Hematopoietic multipotent progenitor cell treated with erythropoietin and hydrocortisone succinate and interleukin-3 and kit ligand, for 6 days (in vitro differentiated cells): ENCODE measurements around the gene IZUMO4.
"Not testable (repeated sequence)": the region's sequence is repeated elsewhere in the genome, so short reads cannot be mapped to it uniquely, and the experiment has no call there.

ENCODE experiments used
- DNase-seq: peaks from one replicate; pipeline ENCODE4 v3.0.0-alpha.2; 2015

IZUMO4 gene

DNA sequence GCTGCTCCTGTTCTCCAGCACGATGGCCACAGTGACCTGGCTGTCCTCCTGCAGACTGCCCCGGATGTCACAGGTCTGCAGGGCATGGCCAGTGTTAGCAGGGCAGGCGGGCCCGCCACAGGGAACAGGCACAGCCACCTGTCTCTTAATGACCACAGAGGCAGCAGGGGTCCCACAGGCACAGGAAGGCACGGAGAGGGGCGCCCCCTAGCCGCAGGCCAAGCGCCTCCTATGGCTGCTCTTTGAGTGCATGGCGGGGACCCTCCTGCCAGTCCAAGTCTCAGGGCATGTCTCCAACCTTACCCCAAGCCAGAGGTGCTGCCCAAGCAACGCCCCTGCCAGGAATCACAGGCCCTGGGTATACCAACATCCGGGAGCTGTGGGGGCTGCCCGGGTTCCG is 14.1 kb downstream of the IZUMO4 start:
- no peak for DNase-seq

DNA sequence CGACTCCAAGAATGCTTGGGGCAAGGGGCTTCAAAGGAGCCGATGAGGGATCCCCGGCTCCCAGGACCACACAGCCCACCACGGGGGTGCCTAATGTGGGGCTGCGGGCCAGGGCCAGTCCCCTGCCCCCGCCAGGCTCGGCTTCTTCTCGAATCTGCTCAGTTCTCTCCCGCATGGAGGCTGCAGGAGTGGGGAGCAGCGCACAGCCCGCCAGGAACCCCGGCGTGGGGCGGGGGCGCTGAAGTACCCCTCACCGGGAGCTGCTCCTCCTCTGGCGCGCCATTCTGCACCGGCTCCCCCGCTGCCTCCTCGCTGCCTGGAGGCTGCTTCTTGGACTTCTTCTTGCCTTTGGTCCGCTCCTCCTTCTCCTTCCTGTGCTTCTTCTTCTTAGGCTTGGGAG is 14.7 kb downstream of the IZUMO4 start:
- DNase-seq: no peak

DNA sequence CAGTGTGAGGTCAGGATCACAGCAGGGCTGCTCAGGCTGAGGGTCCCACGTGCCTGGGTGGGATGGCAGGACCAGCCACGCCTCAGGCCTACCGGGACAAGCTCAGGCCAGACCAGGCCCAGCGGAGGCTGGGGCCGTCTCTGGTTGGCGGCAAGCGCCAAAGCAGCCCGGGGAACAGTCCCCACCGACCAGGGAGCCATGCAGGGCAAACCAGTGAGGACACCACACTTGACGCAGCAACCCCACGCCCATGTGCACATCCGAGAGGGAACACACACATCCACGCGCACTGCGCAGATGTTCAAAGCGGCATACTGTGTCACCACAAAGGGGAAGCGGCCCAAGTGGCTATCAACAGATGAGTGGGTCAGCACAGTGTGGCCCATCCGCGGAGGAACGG is 15.2 kb downstream of the IZUMO4 start:
- no peak for DNase-seq

DNA sequence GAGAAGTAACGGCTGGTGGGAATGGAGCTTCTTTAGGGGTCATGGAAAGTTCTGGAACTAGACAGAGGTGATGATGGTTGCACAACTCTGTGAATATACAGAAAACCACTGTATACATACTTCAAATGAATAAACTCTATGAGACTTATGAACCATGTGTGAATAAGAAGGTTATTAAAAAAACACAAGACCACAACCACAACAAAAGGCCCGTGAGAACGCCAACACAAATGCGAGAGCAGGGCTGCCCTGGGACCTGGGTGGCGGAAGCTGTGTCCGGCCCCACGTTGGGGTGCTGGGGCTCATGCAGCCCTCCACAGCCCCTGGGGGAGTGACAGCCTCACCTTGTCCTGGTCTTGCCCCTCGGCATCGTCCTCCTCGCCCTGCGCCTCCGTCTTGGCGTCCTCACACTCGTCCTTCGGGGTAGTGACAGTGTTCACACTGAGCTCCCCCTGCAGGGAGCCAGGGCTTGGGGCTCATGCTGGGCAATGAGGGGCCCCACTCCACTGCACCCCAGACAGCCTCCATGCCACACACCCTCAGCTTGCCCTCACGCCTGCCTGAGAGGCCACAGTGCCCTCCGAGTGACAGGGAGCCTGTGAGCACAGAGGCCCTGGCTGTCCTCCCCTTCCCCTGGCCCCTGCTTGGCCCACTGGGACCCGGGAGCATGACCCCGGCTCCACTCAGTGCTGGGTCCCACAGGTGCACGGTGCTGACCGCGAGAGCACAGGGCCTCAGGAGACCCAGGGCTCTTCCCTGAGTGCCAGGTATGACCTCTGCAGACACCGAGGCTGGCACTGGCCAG is 16.0 kb downstream of the IZUMO4 start:
- DNase-seq: no peak

DNA sequence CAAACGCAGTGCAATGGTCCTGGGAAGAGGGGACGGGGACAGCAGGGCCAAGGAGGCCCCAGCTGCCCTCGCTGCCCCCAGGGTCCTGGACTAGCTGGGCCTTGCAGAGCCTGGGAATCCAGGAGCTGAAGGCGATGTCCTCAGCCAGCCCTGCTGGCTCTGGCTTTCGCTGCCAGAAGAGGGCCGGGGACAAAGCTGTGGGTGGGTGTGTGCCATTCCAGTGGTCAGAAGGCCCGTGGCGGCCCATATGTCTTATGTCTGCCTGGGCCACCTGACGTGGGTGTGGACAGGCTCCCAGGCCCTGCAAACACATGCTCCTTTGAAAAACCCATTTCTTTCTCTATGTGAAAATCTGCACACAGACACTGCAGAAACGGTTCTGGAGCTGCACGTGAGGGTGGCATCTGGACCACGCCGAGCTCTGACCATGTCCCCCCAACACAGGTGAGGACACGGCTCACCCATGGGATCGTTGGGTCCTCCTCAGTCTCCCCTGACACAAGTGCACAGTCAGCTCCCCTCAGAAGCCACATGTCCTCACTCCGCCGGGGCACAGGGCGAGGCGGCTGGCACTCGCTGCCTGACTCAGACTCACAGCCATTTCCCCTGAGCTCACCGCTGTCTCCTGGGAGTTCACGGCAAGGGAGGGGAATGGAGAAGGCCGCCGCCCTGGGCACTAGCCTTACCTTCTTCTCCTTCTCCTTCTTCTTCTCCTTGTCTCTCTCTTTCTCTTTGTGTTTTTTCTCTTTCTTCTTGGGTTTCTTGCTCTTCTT is 16.9 kb downstream of the IZUMO4 start:
- DNase-seq: no peak

DNA sequence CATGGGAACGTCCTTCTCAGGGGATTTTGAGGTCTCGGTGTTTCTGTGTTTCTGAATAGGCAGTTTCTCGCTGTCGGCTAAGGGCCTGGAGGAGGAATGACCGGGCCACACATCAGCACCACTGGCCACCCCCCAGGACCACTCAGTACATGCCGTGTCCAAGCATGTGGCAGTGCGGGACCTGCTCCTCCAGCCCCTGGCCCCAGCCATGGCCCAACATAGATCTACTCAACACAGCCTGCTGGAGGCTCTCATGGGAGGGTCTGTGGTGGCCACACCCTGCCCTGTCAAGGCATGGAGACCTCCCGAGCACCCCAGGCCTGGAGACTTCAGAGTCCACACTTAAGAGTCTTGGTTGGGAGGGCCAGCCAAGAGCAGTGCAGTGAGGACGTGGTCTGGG is 17.5 kb downstream of the IZUMO4 start:
- no peak for DNase-seq

DNA sequence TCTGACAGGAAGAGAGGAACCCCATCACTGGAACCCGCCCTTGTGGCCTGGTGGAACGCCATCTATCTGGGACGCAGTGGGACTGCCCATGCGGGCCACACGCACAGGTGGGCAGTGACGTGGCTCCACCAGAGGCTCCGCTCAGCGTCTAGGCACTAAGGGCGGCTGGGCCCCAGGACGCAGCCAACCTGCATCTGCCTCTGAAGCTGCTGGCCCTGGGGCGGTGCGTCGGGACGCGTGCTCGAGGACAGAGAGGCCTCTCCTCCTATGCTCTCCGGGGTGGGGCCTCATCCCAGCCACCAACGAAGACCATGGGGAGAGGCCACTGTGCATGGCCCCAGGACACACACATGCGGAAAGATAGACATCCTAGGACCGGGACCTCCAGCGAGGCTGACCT is 18.1 kb downstream of the IZUMO4 start:
- no peak for DNase-seq

DNA sequence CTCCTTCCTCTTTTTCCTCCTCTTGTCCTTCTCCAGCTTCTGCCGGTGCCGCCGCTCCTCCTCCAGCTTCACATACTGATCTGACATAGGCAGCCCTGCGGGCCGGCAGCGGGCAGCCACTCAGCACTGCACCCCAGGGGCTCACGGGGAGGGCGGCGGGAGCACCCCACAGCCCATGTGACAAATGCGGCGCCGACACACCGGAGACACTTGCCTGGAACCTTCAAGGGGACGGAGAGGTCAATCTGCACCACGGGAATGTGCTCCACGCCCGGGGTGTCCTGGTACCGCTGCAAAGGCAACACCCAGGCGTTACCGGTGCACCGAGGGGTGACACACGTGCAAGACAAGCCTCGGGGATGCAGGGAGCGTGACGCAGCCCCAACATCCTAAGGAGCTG is 18.6 kb downstream of the IZUMO4 start:
- no peak for DNase-seq

DNA sequence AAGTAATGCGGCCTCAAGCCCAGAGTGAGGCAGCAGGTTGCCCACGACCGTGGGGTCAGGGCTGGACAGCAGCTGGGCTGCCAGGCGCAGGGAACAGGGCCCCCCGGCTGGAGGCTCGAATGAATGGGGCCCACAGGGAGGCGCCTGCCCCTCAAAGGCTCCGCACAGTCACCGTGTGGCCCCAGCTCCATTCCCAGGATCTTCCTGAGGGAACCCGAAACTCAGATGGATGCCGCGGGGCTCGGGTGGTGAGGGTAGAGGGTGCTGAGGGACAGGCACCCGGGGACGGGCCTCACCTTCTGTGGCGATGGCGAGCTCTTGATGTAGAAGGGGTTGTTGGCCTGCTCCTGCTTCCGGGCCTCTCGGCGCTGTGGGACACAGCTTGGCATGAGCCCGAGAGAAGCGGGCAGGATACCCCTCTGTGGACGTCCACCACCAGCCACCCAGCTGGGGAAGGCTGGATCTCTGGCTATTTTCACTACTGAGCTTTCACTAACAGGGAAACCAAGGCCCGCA is 19.3 kb downstream of the IZUMO4 start:
- DNase-seq: no peak

DNA sequence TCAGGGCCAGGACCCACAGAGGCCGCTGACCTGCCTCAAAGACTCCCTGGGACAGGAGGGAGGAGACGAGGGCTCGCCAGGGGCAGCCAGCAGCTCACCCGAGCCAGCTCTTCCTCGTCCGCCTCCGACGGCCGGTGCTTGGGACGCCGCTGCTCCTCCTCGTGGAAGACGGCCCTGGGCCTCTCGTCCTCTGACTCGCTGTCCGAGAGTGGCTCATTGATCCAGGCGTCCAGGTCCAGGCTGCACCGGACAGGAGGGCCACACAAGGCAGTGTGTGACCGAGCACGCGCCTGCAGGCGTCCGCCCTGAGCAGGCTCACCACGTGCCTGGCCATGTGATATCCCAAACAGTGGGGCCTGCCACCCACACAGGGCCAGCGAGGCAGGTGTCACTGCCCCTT is 19.8 kb downstream of the IZUMO4 start:
- DNase-seq: no peak

DNA sequence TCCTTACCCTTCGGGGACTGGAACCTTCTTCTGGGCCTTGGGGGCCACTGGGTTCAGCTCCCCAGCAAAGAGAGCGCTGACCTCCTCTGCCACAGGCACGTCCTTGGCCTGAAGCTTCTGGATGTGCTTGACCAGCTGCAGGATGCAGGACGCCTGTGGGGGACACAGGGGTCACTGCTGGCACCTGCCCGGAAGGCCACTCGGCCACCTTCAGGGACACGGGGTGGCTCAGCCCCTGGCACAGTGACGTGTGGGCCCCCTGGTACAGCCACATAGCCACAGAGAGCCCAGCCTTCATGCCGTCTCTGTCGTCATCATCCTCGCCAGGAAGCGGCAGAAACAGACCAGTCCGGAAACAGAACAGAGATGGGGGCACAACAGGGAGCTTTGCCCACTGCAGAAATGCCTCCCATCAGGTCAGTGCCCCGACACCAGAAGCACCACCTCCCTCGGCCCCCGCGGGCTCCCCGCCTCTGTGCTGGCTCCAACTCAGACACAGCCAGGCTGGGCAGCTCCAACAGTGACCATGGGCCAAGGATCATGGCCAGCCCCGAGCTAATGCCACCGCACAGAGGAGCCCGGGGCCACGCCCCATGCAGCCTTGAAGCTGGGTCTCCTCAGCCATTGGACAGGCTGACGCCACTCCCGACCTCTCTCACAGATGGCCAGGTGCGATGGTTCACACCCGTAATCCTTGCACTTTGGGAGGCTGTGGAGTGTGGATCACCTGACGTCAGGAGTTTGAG is 20.7 kb downstream of the IZUMO4 start:
- DNase-seq: no peak

DNA sequence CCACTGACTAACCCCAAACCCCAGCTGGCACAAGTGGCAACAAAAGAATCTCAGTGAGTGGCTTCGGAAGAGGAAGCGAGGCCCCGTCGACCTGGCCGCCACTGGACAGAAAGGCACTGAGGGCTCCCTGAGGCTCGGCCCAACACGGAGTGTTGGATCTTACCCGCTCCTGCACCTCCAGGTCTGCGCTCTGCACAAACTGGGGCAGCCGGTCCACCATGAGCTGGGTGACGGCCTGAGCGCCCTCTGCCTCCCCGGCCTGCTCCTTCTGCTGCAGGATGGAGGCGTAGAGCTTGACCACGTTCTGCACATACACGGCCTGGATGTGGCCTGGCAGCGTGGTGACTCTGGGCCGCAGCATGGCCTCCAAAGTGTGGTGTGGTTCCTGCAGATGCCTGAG is 21.7 kb downstream of the IZUMO4 start:
- no peak for DNase-seq

DNA sequence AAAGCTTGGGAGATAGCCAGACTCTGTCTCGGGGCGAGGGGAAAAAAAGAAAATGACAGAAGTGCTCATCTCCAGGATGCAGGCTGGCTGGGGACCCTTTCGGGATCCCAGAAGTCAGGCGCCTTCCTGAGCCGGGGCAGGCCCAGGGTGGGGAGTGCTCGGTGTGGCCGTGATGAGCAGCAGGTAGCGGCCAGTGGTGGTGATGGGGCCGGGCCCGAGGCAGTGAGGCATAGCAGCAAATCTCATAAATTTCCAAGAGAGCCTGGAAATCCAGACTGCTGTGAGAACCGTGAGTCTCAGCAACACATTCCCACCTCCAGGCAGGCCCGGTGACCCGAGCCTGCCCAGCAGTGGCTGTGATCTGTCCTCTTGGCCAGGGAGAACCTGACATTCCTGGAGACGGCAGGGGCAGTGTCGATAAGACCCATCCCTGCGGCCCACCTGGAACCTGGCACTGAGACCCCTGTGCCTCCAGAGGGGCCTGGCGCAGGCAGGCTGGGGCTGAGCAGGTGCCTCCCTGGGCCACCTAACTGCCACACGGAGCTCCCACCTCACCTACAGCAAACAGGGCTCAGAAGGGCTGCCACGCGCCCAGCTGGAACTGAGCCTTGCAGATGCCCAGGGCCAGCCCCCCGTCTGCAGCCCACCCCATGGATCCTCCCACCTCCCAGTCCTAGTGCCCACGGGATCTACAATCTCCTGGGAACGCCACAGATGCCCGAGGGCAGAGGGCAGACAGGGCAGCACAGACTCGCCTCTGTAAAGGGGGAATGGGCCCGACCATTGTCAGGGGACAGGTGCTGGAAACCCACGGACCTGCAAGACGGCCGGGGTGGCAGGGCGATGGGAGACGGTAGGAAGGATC is 23.4 kb downstream of the IZUMO4 start:
- DNase-seq: no peak

DNA sequence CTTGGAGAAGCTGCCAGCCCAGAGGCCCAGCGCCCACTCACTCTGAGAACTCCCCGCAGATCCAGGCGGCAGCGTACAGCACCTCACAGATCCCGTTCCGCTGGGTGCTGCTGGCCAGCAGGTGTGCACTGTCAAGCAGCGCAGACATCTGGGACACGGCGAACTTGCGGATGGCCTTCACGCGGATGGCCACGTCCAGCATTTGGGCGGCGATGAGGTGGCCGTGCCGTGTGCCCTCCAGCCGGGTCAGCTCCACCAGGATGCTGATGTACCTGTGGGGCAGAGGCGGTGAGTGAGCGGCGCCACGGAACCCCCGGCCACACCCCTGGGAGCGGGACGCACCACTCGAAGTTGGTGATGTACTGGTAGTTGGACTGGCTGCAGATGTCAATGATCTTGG is 24.1 kb downstream of the IZUMO4 start:
- DNase-seq: no peak

DNA sequence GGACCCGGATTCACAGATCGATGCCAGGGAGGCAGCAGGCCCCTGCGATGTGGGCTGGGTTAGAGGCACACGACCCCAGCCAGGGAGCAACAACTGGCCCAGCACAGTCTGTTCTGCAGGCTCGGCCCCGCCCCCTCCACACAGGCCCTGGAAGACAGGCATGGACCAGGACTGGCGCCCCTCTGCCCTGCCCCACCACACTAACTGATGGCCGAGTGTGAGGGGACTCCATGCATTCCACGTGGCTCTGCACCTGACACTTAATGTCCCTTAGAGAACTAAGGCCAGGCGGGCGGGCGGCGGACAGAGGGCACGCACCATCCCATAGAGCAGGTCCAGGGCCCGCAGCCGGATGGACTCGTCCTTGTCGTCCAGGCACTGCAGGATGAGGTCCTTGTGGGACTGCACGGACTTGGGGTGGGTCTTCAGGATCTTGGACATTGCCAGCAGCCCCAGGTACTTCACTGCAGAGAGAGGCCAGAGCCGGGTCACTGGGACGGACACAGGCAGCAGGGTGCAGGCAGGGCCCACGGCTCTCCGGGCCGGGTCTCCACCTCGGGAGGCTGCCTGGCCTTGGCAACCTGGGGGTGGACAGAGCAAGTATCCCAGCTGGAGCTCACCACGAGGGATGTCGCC is 24.8 kb downstream of the IZUMO4 start:
- no peak for DNase-seq

DNA sequence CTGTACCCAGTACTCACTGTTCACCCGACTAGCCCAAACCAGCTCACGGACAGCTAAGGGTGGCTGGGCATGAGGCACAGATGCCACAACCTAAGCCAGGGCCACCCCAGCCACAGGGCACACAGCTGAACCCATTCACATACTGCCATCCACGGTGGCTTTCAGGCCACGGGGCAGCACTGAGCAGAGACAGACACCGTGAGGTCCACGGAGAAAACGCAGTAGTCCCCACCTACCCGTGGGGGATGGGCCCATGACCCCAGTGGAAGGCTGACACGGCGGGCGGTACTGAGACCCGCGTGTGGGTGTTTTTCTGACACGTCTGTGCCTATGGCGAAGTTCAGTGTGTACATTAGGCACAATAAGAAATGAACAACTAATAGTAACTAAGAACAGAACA is 25.5 kb downstream of the IZUMO4 start:
- DNase-seq: no peak

DNA sequence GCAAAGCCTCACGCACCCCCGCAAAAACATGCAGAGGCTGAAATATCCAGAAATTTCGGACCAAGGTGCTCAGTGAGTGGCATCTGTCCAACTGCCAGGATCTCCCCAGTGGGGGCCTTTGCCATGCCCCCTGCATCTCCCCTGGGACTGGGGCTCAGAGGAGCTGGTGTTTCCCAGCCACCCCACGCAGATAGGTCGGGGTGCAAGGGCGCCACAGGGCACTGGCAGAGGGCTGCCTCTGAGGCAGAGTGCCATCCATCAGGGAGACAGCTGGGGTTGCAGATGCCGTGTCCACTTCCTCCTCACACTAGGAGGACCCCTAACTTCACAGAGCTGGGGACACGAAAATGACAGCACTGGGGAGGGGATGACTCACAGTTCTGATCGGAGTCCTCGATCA is 26.3 kb downstream of the IZUMO4 start:
- no peak for DNase-seq

DNA sequence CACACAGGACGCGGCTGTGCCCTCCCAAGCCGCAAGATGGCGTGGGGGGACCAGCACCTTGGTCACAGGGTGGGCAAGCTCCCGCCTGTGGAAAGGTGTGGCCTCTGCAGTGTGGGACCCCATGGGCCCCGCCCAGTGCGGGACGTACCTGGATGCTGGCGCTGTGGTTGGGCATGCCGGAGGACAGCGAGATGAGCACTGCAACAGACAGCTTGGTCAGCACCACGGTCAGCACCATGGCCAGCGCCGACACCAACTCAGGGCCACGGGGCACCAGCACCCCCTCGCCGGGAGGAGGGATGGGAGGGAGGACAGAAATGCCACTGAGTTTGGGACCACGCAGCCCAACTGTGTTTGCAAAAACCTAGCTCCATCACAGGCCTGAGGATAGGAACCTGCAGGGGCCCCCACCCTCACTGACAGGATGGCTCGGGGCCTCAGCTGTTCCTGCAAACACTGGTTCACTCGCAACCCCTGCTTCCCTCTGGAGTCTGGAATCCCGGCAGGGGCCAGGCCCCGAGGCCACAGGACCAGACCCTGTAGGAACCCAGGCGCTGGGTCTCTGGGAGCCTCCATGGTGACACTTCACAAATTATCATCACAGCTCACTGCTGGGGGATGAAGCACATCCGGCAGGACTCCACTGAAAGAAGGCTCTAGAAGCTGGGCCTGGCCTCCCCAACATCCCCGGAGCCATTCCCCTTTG is 27.1 kb downstream of the IZUMO4 start:
- DNase-seq: peak; percentile 56

DNA sequence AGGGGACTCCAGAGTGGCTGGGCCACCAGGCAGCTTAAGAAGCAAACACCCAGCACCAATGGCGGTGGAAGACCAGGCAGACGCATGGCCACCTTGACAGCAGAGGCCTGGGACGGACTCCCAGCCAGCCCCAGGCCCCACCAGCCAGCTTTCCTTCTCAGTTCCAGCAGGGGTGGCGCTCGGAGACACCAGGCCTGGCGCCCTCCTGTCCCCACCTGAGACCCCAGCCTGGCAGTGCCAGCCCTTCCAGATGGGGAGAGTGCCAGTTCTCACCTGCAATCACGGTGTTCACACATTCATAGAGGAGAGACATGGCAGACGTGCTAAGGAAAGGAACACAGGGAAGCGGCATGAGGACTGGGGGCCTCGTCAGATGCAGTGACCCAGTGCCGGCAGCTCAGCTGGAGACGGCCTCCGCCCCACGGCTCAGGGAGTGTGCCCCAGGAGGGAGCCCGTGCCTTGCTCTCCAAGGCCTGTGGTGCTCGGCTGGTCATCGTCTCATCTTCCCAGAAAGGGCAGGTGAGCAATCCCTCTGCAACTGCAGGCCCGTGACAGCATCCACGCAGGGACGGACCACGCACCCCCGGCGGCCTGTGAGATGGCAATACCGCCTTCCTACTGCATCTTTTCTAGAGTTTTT is 30.3 kb downstream of the IZUMO4 start:
- DNase-seq: no peak

DNA sequence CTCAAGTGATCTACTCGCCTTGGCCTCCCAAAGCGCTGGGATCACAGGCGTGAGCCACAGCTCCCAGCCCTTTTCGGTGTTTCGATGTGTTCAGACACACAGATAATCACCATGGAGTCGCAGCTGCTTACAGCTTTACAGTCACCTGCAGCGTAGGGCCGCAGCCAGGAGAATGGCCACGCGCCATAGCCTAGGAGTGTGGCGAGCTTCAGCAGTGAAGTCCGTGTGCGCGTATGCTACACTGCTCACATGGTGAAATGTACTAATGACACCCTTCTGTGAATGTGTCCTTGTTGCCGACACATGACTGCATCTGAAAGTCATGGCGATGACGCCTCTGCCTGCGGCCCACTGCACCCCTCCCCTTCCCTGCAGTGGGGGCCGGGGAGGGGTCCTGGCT is 31.0 kb downstream of the IZUMO4 start:
- DNase-seq: no peak

DNA sequence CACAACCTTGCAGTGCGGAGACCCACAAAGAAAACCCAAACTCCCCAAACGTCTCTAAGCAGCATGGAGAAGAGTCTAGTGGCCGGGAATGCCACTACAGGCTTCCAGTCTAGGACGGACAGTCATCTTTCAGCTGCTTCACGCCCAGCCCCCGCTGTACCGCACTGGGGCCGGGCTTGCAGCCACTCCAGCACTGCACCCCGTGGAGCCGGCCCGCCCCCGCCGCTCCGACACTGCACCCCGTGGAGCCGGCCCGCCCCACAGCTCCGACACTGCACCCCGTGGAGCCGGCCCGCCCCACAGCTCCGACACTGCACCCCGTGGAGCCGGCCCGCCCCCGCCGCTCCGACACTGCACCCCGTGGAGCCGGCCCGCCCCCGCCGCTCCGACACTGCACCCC is 31.5 kb downstream of the IZUMO4 start:
- DNase-seq: not testable (repeated sequence)
